Keratinocyte (primary cell): ENCODE measurements around the gene CSMD2. TPM values are rescaled to one million over a fixed set of nuclear protein-coding genes. Genes with fewer than 3 reads are reported as not detected.

Experiments
- DNase-seq: peaks from one replicate; pipeline ENCODE4 v3.0.0-alpha.2; 2011; ENCODE audit warnings: low read depth, missing footprints, low spot score
- FAIRE-seq: peaks from 2 replicates; lab custom pipeline; 2011; peaks lifted over from hg19 to GRCh38; lab: Jason Lieb, UNC
- H2AFZ ChIP-seq: 2 replicates; pipeline ENCODE4 v1.6.0; 2012; ENCODE audit warnings: low read length, control low read depth, inconsistent platforms; ENCODE audit not compliant: control insufficient read depth
- H3K27ac ChIP-seq: 2 replicates; pipeline ENCODE4 v1.5.1; 2011; ENCODE audit warnings: low read length; ENCODE audit not compliant: control insufficient read depth, insufficient read depth
- H3K27me3 ChIP-seq: 3 replicates; pipeline ENCODE4 v1.6.0; 2011; ENCODE audit warnings: low read length; ENCODE audit not compliant: control insufficient read depth, insufficient read depth; ENCODE audit errors: extremely low read depth
- H3K36me3 ChIP-seq, 2 experiments: 2 replicates in 1 of 2; 3 replicates in 1 of 2; pipeline ENCODE4 v1.5.1; 2011; ENCODE audit warnings: low read length in 2 of 2, mild to moderate bottlenecking in 1 of 2; ENCODE audit not compliant: control insufficient read depth in 2 of 2, insufficient read depth in 2 of 2; ENCODE audit errors: extremely low read depth in 1 of 2
- H3K4me1 ChIP-seq: 3 replicates; pipeline ENCODE4 v1.5.1; 2011; ENCODE audit warnings: low read length; ENCODE audit not compliant: control insufficient read depth, insufficient read depth; ENCODE audit errors: extremely low read depth
- H3K4me2 ChIP-seq: 3 replicates; pipeline ENCODE4 v1.6.0; 2011; ENCODE audit warnings: low read depth, low read length; ENCODE audit not compliant: control insufficient read depth, insufficient read depth; ENCODE audit errors: extremely low read depth
- H3K4me3 ChIP-seq, 3 experiments: fragments of 200-600 bp in 1 of 3; sonication (generic) in 1 of 3; 2 replicates in 2 of 3; 3 replicates in 1 of 3; pipeline ENCODE4 v1.5.1; 2011 to 2016; ENCODE audit warnings: low read length in 3 of 3, mild to moderate bottlenecking in 3 of 3, control low read depth in 2 of 3, inconsistent platforms in 1 of 3, low read depth in 1 of 3, mixed read lengths in 1 of 3, mixed run types in 1 of 3, moderate library complexity in 1 of 3; ENCODE audit not compliant: control insufficient read depth in 2 of 3, insufficient read depth in 2 of 3; ENCODE audit errors: extremely low read depth in 1 of 3
- H3K79me2 ChIP-seq: 2 replicates; pipeline ENCODE4 v1.6.0; 2012; ENCODE audit warnings: low read length; ENCODE audit not compliant: control insufficient read depth, insufficient read depth
- H3K9ac ChIP-seq: 3 replicates; pipeline ENCODE4 v1.6.0; 2011; ENCODE audit warnings: low read length; ENCODE audit not compliant: control insufficient read depth, insufficient read depth; ENCODE audit errors: extremely low read depth
- H3K9me1 ChIP-seq: 3 replicates; pipeline ENCODE4 v1.6.0; 2011; ENCODE audit warnings: low read length; ENCODE audit not compliant: control insufficient read depth, insufficient read depth; ENCODE audit errors: extremely low read depth
- H3K9me3 ChIP-seq: 2 replicates; pipeline ENCODE4 v1.5.1; 2012; ENCODE audit warnings: low read depth, low read length; ENCODE audit not compliant: control insufficient read depth
- H4K20me1 ChIP-seq: 3 replicates; pipeline ENCODE4 v1.6.0; 2011; ENCODE audit warnings: low read length; ENCODE audit not compliant: control insufficient read depth, insufficient read depth; ENCODE audit errors: extremely low read depth
- CTCF ChIP-seq, 3 experiments: IDR thresholded peaks in 1 of 3; conservative IDR thresholded peaks in 1 of 3; optimal IDR thresholded peaks in 1 of 3; 2 replicates in 2 of 3; 3 replicates in 1 of 3; pipeline versions ENCODE3 to v1.5.1; 2011; ENCODE audit warnings: low read length in 3 of 3, mild to moderate bottlenecking in 3 of 3, moderate library complexity in 2 of 3, control low read depth in 1 of 3, inconsistent platforms in 1 of 3; ENCODE audit not compliant: insufficient read depth in 2 of 3; ENCODE audit errors: extremely low read depth in 1 of 3
- EZH2 ChIP-seq: IDR thresholded peaks from one replicate; pipeline ENCODE4 v1.6.1; 2012; ENCODE audit warnings: inconsistent platforms, mild to moderate bottlenecking, low read length, moderate library complexity
- dilution Hi-C: fragments of 300-500 bp; cut with MboI; formaldehyde crosslinking; loops from one replicate; pipeline ENCODE4 v1.7.0; 2020; ENCODE audit warnings: low sequenced_read_pairs; ENCODE audit not compliant: extremely low pct_ligation_motif_present
- polyA plus RNA-seq, 5 experiments: library from polyadenylated mRNA; depleted of rRNA in 3 of 5; stranded (reverse) in 3 of 5; stranded (forward) in 1 of 5; unstranded in 1 of 5; fragments of >200 nt; gene quantifications; 1 replicate in 1 of 5; 2 replicates in 3 of 5; 3 replicates in 1 of 5; pipeline versions ENCODE4 v1.2.1 to v1.2.3, GENCODE V29; 2011 to 2012; ENCODE audit warnings: missing spikeins in 2 of 5, low read depth in 1 of 5, low replicate concordance in 1 of 5

The CSMD2 gene
- polyA plus RNA-seq, 1 donor (not counting 4 experiments of a cell fraction or from before 2014, with no cell fraction given): 2.0 TPM

- Histone ChIP-seq H4K20me1 (no peaks in the 10 kb centered on the region), H3K27ac (no peak overlapping the region), H3K9me3 (no peaks in the 10 kb centered on the region), H3K36me3 (no peaks in the 10 kb centered on the region), H3K9me1 (no peaks in the 10 kb centered on the region), H3K9ac (no peak overlapping the region), H3K4me1 (no peaks in the 10 kb centered on the region), H3K4me2 (no peak overlapping the region), H3K4me3 (no peak overlapping the region), H3K27me3 (no peaks in the 10 kb centered on the region), H2AFZ (no peak overlapping the region), H3K79me2 (no peaks in the 10 kb centered on the region)
- DNase-seq (no peak), FAIRE-seq (no peak)
- no peak for TF ChIP-seq CTCF (optimal IDR thresholded peaks at IDR 0.05 in 1 of 3, IDR thresholded peaks at IDR 0.05 in 1 of 3, conservative IDR thresholded peaks at IDR 0.05 in 1 of 3; ENCODE audit: extremely low read depth in 1 of 3, insufficient read depth in 2 of 3, low read length in 3 of 3)
- TF ChIP-seq EZH2: no peak
- dilution Hi-C loops: no loop called here
Observed at GRCh38 chr1:33696311-33696710, 468.7 kb downstream of the CSMD2 start.

GRCh38 chr1:33692206-33693188, 472.5 kb downstream of the CSMD2 start:
- H3K27ac ChIP-seq: no peak overlapping the region
- H2AFZ ChIP-seq: no peak overlapping the region
- no peaks in the 10 kb centered on the region for H3K79me2 ChIP-seq
- H3K9me3 ChIP-seq: no peaks in the 10 kb centered on the region
- no peaks in the 10 kb centered on the region for H3K9me1 ChIP-seq
- H3K27me3 ChIP-seq: no peaks in the 10 kb centered on the region
- no peaks in the 10 kb centered on the region for H4K20me1 ChIP-seq
- H3K4me3 ChIP-seq: no peak overlapping the region
- H3K4me2 ChIP-seq: no peak overlapping the region
- dilution Hi-C loops: no loop called here
- no peak overlapping the region for H3K9ac ChIP-seq
- H3K36me3 ChIP-seq: no peaks in the 10 kb centered on the region
- no peaks in the 10 kb centered on the region for H3K4me1 ChIP-seq
- FAIRE-seq (no peak), DNase-seq (no peak)
- TF ChIP-seq EZH2: no peak
- no peak for TF ChIP-seq CTCF (optimal IDR thresholded peaks at IDR 0.05 in 1 of 3, IDR thresholded peaks at IDR 0.05 in 1 of 3, conservative IDR thresholded peaks at IDR 0.05 in 1 of 3; ENCODE audit: extremely low read depth in 1 of 3, insufficient read depth in 2 of 3, low read length in 3 of 3)
